ENCODE data around the gene KIFC3.

KIFC3 gene

DNA sequence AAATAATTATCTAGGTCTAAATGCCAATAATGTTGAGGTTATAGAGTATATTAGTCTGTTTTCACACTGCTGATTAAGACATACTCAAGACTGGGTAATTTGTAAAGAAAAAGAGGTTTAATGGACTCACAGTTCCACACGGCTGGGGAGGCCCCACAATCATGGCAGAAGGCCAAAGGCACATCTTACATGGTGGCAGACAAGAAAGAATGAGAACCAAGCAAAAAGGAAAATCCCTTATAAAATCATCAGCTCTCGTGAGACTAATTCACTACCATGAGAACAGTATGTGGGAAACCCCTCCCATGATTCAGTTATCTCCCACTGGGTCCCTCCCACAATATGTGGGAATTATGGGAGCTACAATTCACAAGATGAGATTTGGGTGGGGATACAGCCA, 69.6 kb downstream of the KIFC3 start:
- TF ChIP-seq, protein P1, sequence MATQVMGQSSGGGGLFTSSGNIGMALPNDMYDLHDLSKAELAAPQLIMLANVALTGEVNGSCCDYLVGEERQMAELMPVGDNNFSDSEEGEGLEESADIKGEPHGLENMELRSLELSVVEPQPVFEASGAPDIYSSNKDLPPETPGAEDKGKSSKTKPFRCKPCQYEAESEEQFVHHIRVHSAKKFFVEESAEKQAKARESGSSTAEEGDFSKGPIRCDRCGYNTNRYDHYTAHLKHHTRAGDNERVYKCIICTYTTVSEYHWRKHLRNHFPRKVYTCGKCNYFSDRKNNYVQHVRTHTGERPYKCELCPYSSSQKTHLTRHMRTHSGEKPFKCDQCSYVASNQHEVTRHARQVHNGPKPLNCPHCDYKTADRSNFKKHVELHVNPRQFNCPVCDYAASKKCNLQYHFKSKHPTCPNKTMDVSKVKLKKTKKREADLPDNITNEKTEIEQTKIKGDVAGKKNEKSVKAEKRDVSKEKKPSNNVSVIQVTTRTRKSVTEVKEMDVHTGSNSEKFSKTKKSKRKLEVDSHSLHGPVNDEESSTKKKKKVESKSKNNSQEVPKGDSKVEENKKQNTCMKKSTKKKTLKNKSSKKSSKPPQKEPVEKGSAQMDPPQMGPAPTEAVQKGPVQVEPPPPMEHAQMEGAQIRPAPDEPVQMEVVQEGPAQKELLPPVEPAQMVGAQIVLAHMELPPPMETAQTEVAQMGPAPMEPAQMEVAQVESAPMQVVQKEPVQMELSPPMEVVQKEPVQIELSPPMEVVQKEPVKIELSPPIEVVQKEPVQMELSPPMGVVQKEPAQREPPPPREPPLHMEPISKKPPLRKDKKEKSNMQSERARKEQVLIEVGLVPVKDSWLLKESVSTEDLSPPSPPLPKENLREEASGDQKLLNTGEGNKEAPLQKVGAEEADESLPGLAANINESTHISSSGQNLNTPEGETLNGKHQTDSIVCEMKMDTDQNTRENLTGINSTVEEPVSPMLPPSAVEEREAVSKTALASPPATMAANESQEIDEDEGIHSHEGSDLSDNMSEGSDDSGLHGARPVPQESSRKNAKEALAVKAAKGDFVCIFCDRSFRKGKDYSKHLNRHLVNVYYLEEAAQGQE (IDR thresholded peaks at IDR 0.05; ENCODE audit: insufficient read depth in 1 of 2, low read depth in 2 of 2, low read length in 2 of 2), result no peak
- no peak for TF ChIP-seq FOXP2 (optimal IDR thresholded peaks at IDR 0.05; ENCODE audit: borderline replicate concordance, extremely low read depth, extremely low read length, insufficient read depth)
- TF ChIP-seq SIN3A (IDR thresholded peaks at IDR 0.05; ENCODE audit: borderline replicate concordance, insufficient read depth, low read length), result no peak
- TF ChIP-seq POLR2AphosphoS5 (IDR thresholded peaks at IDR 0.05; ENCODE audit: low read depth, low read length), result no peak
- TF ChIP-seq TAF1 (IDR thresholded peaks at IDR 0.05; ENCODE audit: borderline replicate concordance, insufficient read depth, low read length), result no peak

DNA sequence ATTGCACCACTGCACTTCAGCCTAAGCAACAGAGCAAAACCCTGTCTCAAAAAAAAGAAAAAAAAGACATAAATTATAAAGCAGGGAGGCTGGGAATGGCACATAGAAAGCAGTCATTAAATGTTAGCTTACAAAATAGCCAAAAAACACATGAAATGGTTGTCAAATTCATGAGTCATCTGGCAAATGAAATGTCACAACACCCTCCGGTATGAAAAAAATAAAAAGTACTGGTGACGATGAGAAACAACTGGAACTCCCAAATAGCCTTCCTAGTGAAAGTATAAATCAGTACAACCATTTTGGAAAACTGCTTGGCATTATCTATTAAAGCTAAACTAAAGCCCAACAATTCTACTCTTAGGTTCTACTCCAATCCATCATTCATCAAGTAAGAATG, 70.3 kb downstream of the KIFC3 start:
- TF ChIP-seq, protein P1 (IDR thresholded peaks at IDR 0.05; ENCODE audit: insufficient read depth in 1 of 2, low read depth in 2 of 2, low read length in 2 of 2), result no peak
- no peak for TF ChIP-seq POLR2AphosphoS5 (IDR thresholded peaks at IDR 0.05; ENCODE audit: low read depth, low read length)
- no peak for TF ChIP-seq TAF1 (IDR thresholded peaks at IDR 0.05; ENCODE audit: borderline replicate concordance, insufficient read depth, low read length)
- TF ChIP-seq SIN3A (IDR thresholded peaks at IDR 0.05; ENCODE audit: borderline replicate concordance, insufficient read depth, low read length), result no peak
- no peak for TF ChIP-seq FOXP2 (optimal IDR thresholded peaks at IDR 0.05; ENCODE audit: borderline replicate concordance, extremely low read depth, extremely low read length, insufficient read depth)

DNA sequence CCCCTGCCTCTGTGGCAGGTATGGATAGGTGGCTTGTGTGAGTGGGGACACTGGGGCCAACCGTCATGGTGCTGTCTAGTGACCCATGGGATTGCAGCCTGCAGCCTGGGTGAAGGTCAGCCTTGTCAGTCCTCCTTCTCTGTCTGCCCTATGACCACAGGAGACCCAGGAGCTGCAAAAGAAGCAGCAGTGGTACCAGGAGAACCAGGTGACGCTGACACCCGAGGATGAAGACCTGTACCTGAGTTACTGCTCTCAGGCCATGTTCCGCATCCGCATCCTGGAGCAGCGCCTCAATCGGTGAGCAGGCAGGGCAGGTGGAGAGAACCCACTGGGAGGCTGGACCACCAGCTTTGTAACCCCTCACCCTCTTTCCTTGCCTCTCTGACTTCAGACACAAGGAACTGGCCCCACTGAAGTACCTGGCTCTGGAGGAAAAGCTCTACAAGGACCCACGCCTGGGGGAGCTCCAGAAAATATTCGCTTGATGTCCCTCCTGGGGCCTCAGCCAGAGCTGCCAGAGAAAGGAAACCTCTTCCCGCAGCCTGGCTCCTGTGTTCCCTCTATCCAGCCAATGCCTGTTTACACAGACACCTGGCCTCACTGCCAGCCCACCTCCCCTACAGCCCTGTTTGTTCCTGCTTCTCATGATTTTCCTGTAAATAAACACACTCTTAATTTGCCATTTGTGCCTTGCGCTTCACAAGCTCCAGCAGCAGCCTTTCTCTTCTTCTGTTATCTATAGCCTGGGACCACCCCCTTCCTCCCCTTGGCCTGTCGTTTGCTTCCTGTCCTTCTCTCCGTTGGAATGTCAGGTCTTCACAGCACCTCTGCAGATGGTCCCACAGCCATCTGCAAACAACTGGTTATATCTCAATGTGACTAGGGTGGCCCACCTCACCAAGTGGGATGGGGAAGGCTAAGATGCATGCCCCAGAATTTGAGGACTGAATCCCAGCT, 71.2 kb downstream of the KIFC3 start:
- TF ChIP-seq TAF1 (IDR thresholded peaks at IDR 0.05; ENCODE audit: borderline replicate concordance, insufficient read depth, low read length) (no peak), FOXP2 (optimal IDR thresholded peaks at IDR 0.05; ENCODE audit: borderline replicate concordance, extremely low read depth, extremely low read length, insufficient read depth) (no peak), SIN3A (IDR thresholded peaks at IDR 0.05; ENCODE audit: borderline replicate concordance, insufficient read depth, low read length) (no peak), POLR2AphosphoS5 (IDR thresholded peaks at IDR 0.05; ENCODE audit: low read depth, low read length) (no peak)
- TF ChIP-seq, protein P1 (IDR thresholded peaks at IDR 0.05; ENCODE audit: insufficient read depth in 1 of 2, low read depth in 2 of 2, low read length in 2 of 2), result no peak

DNA sequence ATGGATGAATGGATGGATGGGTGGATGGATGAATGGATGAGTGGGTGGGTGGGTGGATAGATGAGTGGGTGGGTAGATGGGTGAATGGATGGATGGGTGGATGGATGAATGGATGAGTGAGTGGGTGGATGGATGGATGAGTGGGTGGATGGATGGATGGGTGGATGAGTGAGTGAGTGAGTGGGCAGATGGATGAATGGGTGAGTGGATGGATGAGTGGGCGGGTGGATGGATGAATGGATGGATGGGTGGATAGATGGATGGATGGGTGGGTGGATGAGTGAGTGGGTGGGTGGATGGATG, 73.2 kb downstream of the KIFC3 start:
- TF ChIP-seq SIN3A (IDR thresholded peaks at IDR 0.05; ENCODE audit: borderline replicate concordance, insufficient read depth, low read length) (no peak), POLR2AphosphoS5 (IDR thresholded peaks at IDR 0.05; ENCODE audit: low read depth, low read length) (no peak)

DNA sequence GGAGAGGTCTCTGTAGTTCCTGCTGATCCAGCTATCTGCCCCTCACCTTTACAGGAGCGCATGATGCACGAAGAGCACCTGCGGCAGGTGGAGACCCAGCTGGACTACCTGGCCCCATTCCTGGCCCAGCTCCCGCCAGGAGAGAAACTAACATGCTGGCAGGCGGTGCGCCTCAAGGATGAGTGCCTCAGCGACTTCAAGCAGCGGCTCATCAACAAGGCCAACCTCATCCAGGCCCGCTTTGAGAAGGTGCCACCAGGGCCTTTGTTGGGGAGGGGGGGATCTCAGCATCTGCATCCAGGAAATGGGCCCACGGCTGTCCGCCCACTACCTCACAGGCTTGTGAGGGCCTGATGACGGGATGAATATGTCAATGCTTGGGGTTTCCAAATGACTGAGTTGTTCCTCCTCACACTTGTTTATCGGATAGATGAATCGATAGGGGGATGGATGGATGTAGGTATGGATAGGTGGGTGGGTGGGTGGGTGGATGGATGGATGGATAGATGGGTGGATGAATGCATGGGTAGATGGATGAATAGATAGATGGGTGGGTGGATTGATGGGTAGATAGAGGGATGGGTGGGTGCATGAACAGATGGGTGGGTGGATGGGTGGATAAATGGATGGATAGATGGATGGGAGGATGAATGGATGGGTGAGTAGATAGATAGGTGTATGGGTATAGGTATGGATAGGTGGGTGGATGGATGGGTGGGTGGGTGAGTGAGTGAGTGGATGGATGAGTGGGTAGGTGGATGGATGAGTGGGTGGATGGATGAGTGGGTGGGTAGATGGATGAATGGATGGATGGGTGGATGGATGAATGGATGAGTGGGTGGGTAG, 73.7 kb downstream of the KIFC3 start:
- TF ChIP-seq TAF1 (IDR thresholded peaks at IDR 0.05; ENCODE audit: borderline replicate concordance, insufficient read depth, low read length) (no peak), SIN3A (IDR thresholded peaks at IDR 0.05; ENCODE audit: borderline replicate concordance, insufficient read depth, low read length) (no peak), POLR2AphosphoS5 (IDR thresholded peaks at IDR 0.05; ENCODE audit: low read depth, low read length) (no peak), FOXP2 (optimal IDR thresholded peaks at IDR 0.05; ENCODE audit: borderline replicate concordance, extremely low read depth, extremely low read length, insufficient read depth) (no peak)
- TF ChIP-seq, protein P1 (IDR thresholded peaks at IDR 0.05; ENCODE audit: insufficient read depth in 1 of 2, low read depth in 2 of 2, low read length in 2 of 2), result no peak

Data from PFSK-1 (cell line).